GM18951 (cell line): ENCODE measurements around the gene CD200.

Experiments used
- POLR2A ChIP-seq: IDR thresholded peaks from 4 replicates; pipeline ENCODE4 v1.6.1; 2011; ENCODE audit warnings: mild to moderate bottlenecking; ENCODE audit not compliant: insufficient read length, insufficient read depth; ENCODE audit errors: extremely low read depth
- in situ Hi-C: fragments of 300-500 bp; cut with MboI; formaldehyde crosslinking; loops from one replicate; pipeline ENCODE4 v1.12.0; 2022; ENCODE audit warnings: low sequenced_read_pairs, mixed read lengths, inconsistent platforms; ENCODE audit not compliant: unreplicated experiment

CD200 gene

GRCh38 chr3:112308151-112308911 lies 24.6 kb upstream of the CD200 start:
- TF ChIP-seq POLR2A: no peak
- in situ Hi-C loops: no loop called here

- in situ Hi-C loops: no loop called here
- TF ChIP-seq POLR2A: no peak
Measured at GRCh38 chr3:112314649-112315048, 18.3 kb upstream of the CD200 start.

- no peak for TF ChIP-seq POLR2A
- in situ Hi-C loops: no loop called here
Measured at GRCh38 chr3:112315791-112316190, 17.2 kb upstream of the CD200 start.

GRCh38 chr3:112319516-112320276 lies 13.3 kb upstream of the CD200 start:
- in situ Hi-C loops: loop anchor here (10.0 kb wide), 1 partner anchor 205 kb away; no protein-coding TSS in a partner anchor

GRCh38 chr3:112320691-112321090 lies 12.3 kb upstream of the CD200 start:
- in situ Hi-C loops: loop anchor here (10.0 kb wide), 1 partner anchor 206 kb away; no protein-coding TSS in a partner anchor
- no peak for TF ChIP-seq POLR2A

More at GRCh38 chr3:112319516-112320276, 13.3 kb upstream of the CD200 start:
- TF ChIP-seq POLR2A: no peak

GRCh38 chr3:112321867-112322652 lies 10.9 kb upstream of the CD200 start:
- in situ Hi-C loops: loop anchor here (10.0 kb wide), 1 partner anchor 207 kb away; no protein-coding TSS in a partner anchor
- no peak for TF ChIP-seq POLR2A

- TF ChIP-seq POLR2A: no peak
- in situ Hi-C loops: loop anchor here (10.0 kb wide), 1 partner anchor 213 kb away; no protein-coding TSS in a partner anchor
Measured at GRCh38 chr3:112327371-112327951, 5.5 kb upstream of the CD200 start.

GRCh38 chr3:112331851-112332250 lies 1.1 kb upstream of the CD200 start:
- no peak for TF ChIP-seq POLR2A
- in situ Hi-C loops: loop anchor here (5.0 kb wide), 1 partner anchor 190 kb away; no protein-coding TSS in a partner anchor

- no peak for TF ChIP-seq POLR2A
Measured at GRCh38 chr3:112333381-112334317, 693 bp downstream of the CD200 start.

GRCh38 chr3:112334691-112335433 lies 1.9 kb downstream of the CD200 start:
- in situ Hi-C loops: loop anchor here (5.0 kb wide), 1 partner anchor 187 kb away; no protein-coding TSS in a partner anchor
- no peak for TF ChIP-seq POLR2A

More at GRCh38 chr3:112333381-112334317, 693 bp downstream of the CD200 start:
- in situ Hi-C loops: loop anchor here (5.0 kb wide), 1 partner anchor 189 kb away; no protein-coding TSS in a partner anchor

- TF ChIP-seq POLR2A: no peak
- in situ Hi-C loops: no loop called here
Measured at GRCh38 chr3:112335434-112335781, 2.5 kb downstream of the CD200 start.
